HepG2 (cell line): ENCODE measurements around the gene INTS1.
"Not testable (repeated sequence)": the region's sequence is repeated elsewhere in the genome, so short reads cannot be mapped to it uniquely, and the experiment has no call there.

Experiments used
- CHCHD3 ChIP-seq: sonication (generic); formaldehyde crosslinking; IDR thresholded peaks from 2 replicates; pipeline ENCODE4 v1.8.0; 2022; ENCODE audit warnings: mild to moderate bottlenecking, missing genetic modification reagents, moderate library complexity
- CTCF ChIP-seq: sonication (generic); formaldehyde crosslinking; IDR thresholded peaks from 2 replicates; pipeline ENCODE4 v1.5.0; 2020; ENCODE audit warnings: mild to moderate bottlenecking, missing genetic modification reagents, moderate library complexity
- ISL2 ChIP-seq: sonication (generic); formaldehyde crosslinking; IDR thresholded peaks from 2 replicates; pipeline ENCODE4 v1.5.0; 2020; ENCODE audit warnings: missing genetic modification reagents
- KDM5A ChIP-seq: fragments of 200-600 bp; sonication (generic); IDR thresholded peaks from 2 replicates; pipeline ENCODE4 v1.7.0; 2018; ENCODE audit warnings: antibody characterized with exemption, mild to moderate bottlenecking, low read length, borderline replicate concordance
- STAT5B ChIP-seq: sonication (generic); formaldehyde crosslinking; IDR thresholded peaks from 2 replicates; pipeline ENCODE4 v1.4.0; 2020; ENCODE audit warnings: missing genetic modification reagents
- XRCC5 ChIP-seq: fragments of 200-400 bp; formaldehyde crosslinking; optimal IDR thresholded peaks from 2 replicates; pipeline ENCODE3; 2017; ENCODE audit warnings: mild to moderate bottlenecking, low read length
- ZNF644 ChIP-seq: IDR thresholded peaks from 2 replicates; pipeline ENCODE4 v1.6.1; 2016; ENCODE audit warnings: low read depth
- TF ChIP-seq, protein P1 (sequence below): sonication (generic); formaldehyde crosslinking; IDR thresholded peaks from 2 replicates; pipeline ENCODE4 v1.4.0; 2020; ENCODE audit warnings: missing genetic modification reagents
- TF ChIP-seq, protein P2 (sequence below): sonication (generic); formaldehyde crosslinking; IDR thresholded peaks from 2 replicates; pipeline ENCODE4 v1.5.0; 2020; ENCODE audit warnings: missing genetic modification reagents

- not testable (repeated sequence) for TF ChIP-seq CHCHD3 (CRISPR knock-in tag); XRCC5; CTCF (CRISPR knock-in tag); ISL2 (CRISPR knock-in tag); STAT5B (CRISPR knock-in tag); KDM5A; ZNF644 (CRISPR knock-in tag)
- TF ChIP-seq, protein P1, sequence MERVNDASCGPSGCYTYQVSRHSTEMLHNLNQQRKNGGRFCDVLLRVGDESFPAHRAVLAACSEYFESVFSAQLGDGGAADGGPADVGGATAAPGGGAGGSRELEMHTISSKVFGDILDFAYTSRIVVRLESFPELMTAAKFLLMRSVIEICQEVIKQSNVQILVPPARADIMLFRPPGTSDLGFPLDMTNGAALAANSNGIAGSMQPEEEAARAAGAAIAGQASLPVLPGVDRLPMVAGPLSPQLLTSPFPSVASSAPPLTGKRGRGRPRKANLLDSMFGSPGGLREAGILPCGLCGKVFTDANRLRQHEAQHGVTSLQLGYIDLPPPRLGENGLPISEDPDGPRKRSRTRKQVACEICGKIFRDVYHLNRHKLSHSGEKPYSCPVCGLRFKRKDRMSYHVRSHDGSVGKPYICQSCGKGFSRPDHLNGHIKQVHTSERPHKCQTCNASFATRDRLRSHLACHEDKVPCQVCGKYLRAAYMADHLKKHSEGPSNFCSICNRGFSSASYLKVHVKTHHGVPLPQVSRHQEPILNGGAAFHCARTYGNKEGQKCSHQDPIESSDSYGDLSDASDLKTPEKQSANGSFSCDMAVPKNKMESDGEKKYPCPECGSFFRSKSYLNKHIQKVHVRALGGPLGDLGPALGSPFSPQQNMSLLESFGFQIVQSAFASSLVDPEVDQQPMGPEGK (CRISPR knock-in tag) = not testable (repeated sequence)
- TF ChIP-seq, protein P2, sequence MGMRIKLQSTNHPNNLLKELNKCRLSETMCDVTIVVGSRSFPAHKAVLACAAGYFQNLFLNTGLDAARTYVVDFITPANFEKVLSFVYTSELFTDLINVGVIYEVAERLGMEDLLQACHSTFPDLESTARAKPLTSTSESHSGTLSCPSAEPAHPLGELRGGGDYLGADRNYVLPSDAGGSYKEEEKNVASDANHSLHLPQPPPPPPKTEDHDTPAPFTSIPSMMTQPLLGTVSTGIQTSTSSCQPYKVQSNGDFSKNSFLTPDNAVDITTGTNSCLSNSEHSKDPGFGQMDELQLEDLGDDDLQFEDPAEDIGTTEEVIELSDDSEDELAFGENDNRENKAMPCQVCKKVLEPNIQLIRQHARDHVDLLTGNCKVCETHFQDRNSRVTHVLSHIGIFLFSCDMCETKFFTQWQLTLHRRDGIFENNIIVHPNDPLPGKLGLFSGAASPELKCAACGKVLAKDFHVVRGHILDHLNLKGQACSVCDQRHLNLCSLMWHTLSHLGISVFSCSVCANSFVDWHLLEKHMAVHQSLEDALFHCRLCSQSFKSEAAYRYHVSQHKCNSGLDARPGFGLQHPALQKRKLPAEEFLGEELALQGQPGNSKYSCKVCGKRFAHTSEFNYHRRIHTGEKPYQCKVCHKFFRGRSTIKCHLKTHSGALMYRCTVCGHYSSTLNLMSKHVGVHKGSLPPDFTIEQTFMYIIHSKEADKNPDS (CRISPR knock-in tag) = not testable (repeated sequence)
Measured at GRCh38 chr7:1446026-1446425, 58.2 kb downstream of the INTS1 start.
